H1 (cell line): Measurements from ENCODE around the gene ZIC1. TPM values are rescaled to one million over a fixed set of nuclear protein-coding genes. Genes with fewer than 3 reads are reported as not detected.
A peak's percentile ranks its signal among the peaks of the same experiment; 100 is the strongest.

Experiments
- CTCF ChIA-PET: fragments of 300-600 bp; sonication (Branson Sonifier 250); formaldehyde crosslinking; loops from one replicate; lab custom pipeline; 2021; ENCODE audit not compliant: partially characterized antibody; lab: Charles Lee
- POLR2A ChIA-PET: fragments of 300-600 bp; sonication (Branson Sonifier 250); formaldehyde crosslinking; loops from one replicate; lab custom pipeline; 2021; ENCODE audit warnings: inconsistent platforms; ENCODE audit not compliant: partially characterized antibody; lab: Charles Lee
- DNase-seq, 2 experiments: peaks; one replicate each; pipeline versions ENCODE4 v3.0.0 to v3.0.0-alpha.2; 2010 to 2022; ENCODE audit warnings: low spot score in 2 of 2, low read depth in 1 of 2, mixed read lengths in 1 of 2
- FAIRE-seq: peaks from 2 replicates; lab custom pipeline; 2011; peaks lifted over from hg19 to GRCh38; lab: Jason Lieb, UNC
- H2AFZ ChIP-seq: 2 replicates; pipeline ENCODE4 v1.8.1; 2012; ENCODE audit warnings: low read length, inconsistent platforms
- H2AK5ac ChIP-seq: 2 replicates; pipeline ENCODE4 v1.6.1; 2013; ENCODE audit warnings: low read depth, low read length
- H2BK120ac ChIP-seq: replicated peaks from 2 replicates; pipeline ENCODE3; 2013; ENCODE audit warnings: low read depth, low read length, inconsistent platforms
- H2BK12ac ChIP-seq: 2 replicates; pipeline ENCODE4 v1.6.1; 2013; ENCODE audit warnings: low read depth, low read length
- H2BK15ac ChIP-seq: 2 replicates; pipeline ENCODE4 v1.6.1; 2013; ENCODE audit warnings: low read length
- H2BK20ac ChIP-seq: 2 replicates; pipeline ENCODE4 v1.6.1; 2013; ENCODE audit warnings: low read length
- H2BK5ac ChIP-seq: 2 replicates; pipeline ENCODE4 v1.6.1; 2013; ENCODE audit warnings: low read depth, low read length
- H3K14ac ChIP-seq: 2 replicates; pipeline ENCODE4 v1.6.1; 2013; ENCODE audit warnings: inconsistent platforms; ENCODE audit not compliant: insufficient read length
- H3K18ac ChIP-seq: 2 replicates; pipeline ENCODE4 v1.6.1; 2013; ENCODE audit warnings: low read length; ENCODE audit errors: extremely low read depth
- H3K23ac ChIP-seq: 2 replicates; pipeline ENCODE4 v1.6.1; 2013; ENCODE audit warnings: inconsistent platforms; ENCODE audit not compliant: insufficient read length
- H3K23me2 ChIP-seq: 2 replicates; pipeline ENCODE4 v1.6.1; 2013; ENCODE audit warnings: low read depth, low read length
- H3K27ac ChIP-seq: 2 replicates; pipeline ENCODE4 v1.6.1; 2011; ENCODE audit warnings: low read depth, low read length, inconsistent platforms
- H3K27me3 ChIP-seq, 4 experiments: replicated peaks in 1 of 4; 1 replicate in 1 of 4; 2 replicates in 3 of 4; pipeline versions ENCODE4 v1.6.1 to v1.8.1; 2011 to 2013; ENCODE audit warnings: low read length in 3 of 4, mild to moderate bottlenecking in 3 of 4, inconsistent platforms in 2 of 4, mixed read lengths in 2 of 4, moderate library complexity in 1 of 4; ENCODE audit not compliant: control insufficient read depth in 3 of 4, insufficient read depth in 3 of 4; ENCODE audit errors: extremely low read depth in 1 of 4
- H3K36me3 ChIP-seq, 4 experiments: 2 replicates each; pipeline versions ENCODE4 v1.6.1 to v1.8.1; 2011 to 2013; ENCODE audit warnings: mild to moderate bottlenecking in 4 of 4, low read length in 3 of 4, moderate library complexity in 2 of 4, control low read depth in 1 of 4, inconsistent platforms in 1 of 4; ENCODE audit not compliant: insufficient read depth in 4 of 4, control insufficient read depth in 2 of 4
- H3K4ac ChIP-seq: replicated peaks from 2 replicates; pipeline ENCODE3; 2013; ENCODE audit warnings: low read length, low read depth, mixed read lengths, inconsistent platforms; ENCODE audit not compliant: insufficient read length
- H3K4me1 ChIP-seq, 4 experiments: replicated peaks in 1 of 4; 1 replicate in 1 of 4; 2 replicates in 3 of 4; pipeline versions ENCODE4 v1.6.1 to v1.8.1; 2011 to 2013; ENCODE audit warnings: low read length in 3 of 4, inconsistent platforms in 2 of 4, mixed read lengths in 1 of 4; ENCODE audit not compliant: insufficient read depth in 4 of 4, control insufficient read depth in 3 of 4
- H3K4me2 ChIP-seq, 2 experiments: 2 replicates each; pipeline versions ENCODE4 v1.6.1 to v1.8.1; 2011 to 2013; ENCODE audit warnings: low read depth in 2 of 2, low read length in 2 of 2, control low read depth in 1 of 2, inconsistent platforms in 1 of 2, mild to moderate bottlenecking in 1 of 2; ENCODE audit not compliant: insufficient read depth in 1 of 2
- H3K4me3 ChIP-seq, 4 experiments: fragments of 200-600, 300-600 bp in 1 of 4; sonication (generic), shearing (Covaris generic), sonication (Bioruptor Twin) in 1 of 4; 2 replicates each; pipeline versions ENCODE4 v1.5.1 to v1.8.1; 2011 to 2016; ENCODE audit warnings: low read length in 4 of 4, low read depth in 3 of 4, control low read depth in 2 of 4, inconsistent platforms in 2 of 4, mild to moderate bottlenecking in 2 of 4, mixed read lengths in 1 of 4, moderate library complexity in 1 of 4; ENCODE audit not compliant: insufficient read depth in 2 of 4; ENCODE audit errors: extremely low read depth in 1 of 4
- H3K56ac ChIP-seq: replicated peaks from 2 replicates; pipeline ENCODE3; 2013; ENCODE audit warnings: low read depth, mild to moderate bottlenecking, mixed read lengths, low read length, inconsistent platforms; ENCODE audit not compliant: insufficient read length
- H3K79me1 ChIP-seq: 2 replicates; pipeline ENCODE4 v1.6.1; 2013; ENCODE audit warnings: low read depth, low read length, control low read depth
- H3K79me2 ChIP-seq, 2 experiments: 2 replicates each; pipeline versions ENCODE4 v1.6.1 to v1.8.1; 2012 to 2013; ENCODE audit warnings: low read length in 2 of 2, mild to moderate bottlenecking in 2 of 2, inconsistent platforms in 1 of 2; ENCODE audit not compliant: insufficient read depth in 2 of 2, control insufficient read depth in 1 of 2
- H3K9ac ChIP-seq, 4 experiments: replicated peaks in 1 of 4; 1 replicate in 1 of 4; 2 replicates in 3 of 4; pipeline versions ENCODE4 v1.6.1 to v1.8.1; 2011 to 2013; ENCODE audit warnings: low read depth in 3 of 4, low read length in 3 of 4, control low read depth in 2 of 4, mild to moderate bottlenecking in 2 of 4, moderate library complexity in 2 of 4, inconsistent platforms in 1 of 4; ENCODE audit errors: extremely low read depth in 1 of 4
- H3K9me3 ChIP-seq, 2 experiments: 2 replicates each; pipeline versions ENCODE4 v1.6.1 to v1.8.1; 2012 to 2013; ENCODE audit warnings: mild to moderate bottlenecking in 2 of 2, moderate library complexity in 2 of 2, control low read depth in 1 of 2, inconsistent platforms in 1 of 2, low read depth in 1 of 2, low read length in 1 of 2, mixed read lengths in 1 of 2; ENCODE audit not compliant: insufficient read depth in 2 of 2
- H4K20me1 ChIP-seq, 2 experiments: replicated peaks in 1 of 2; 2 replicates each; pipeline versions ENCODE3 to v1.8.1; 2011 to 2013; ENCODE audit warnings: inconsistent platforms in 2 of 2, low read length in 2 of 2, mild to moderate bottlenecking in 1 of 2; ENCODE audit not compliant: insufficient read depth in 2 of 2, control insufficient read depth in 1 of 2
- H4K5ac ChIP-seq: 2 replicates; pipeline ENCODE4 v1.6.1; 2013; ENCODE audit warnings: low read length, low read depth, mixed read lengths, inconsistent platforms; ENCODE audit not compliant: insufficient read length
- H4K8ac ChIP-seq: 2 replicates; pipeline ENCODE4 v1.8.0; 2013; ENCODE audit warnings: mild to moderate bottlenecking, moderate library complexity, low read length, inconsistent platforms; ENCODE audit not compliant: insufficient read depth; ENCODE audit errors: extremely low read depth
- H4K91ac ChIP-seq: replicated peaks from 2 replicates; pipeline ENCODE3; 2013; ENCODE audit warnings: low read length, mixed read lengths, inconsistent platforms; ENCODE audit not compliant: insufficient read length
- ATF3 ChIP-seq: IDR thresholded peaks from 2 replicates; pipeline ENCODE4 v1.6.1; 2011; ENCODE audit warnings: low read depth, mild to moderate bottlenecking, low read length; ENCODE audit not compliant: insufficient read depth
- CTBP2 ChIP-seq: IDR thresholded peaks from 2 replicates; pipeline ENCODE4 v1.7.0; 2011; ENCODE audit warnings: borderline replicate concordance, mild to moderate bottlenecking, moderate library complexity, mixed read lengths, low read length; ENCODE audit not compliant: insufficient read depth, insufficient read length
- EP300 ChIP-seq, 2 experiments: IDR thresholded peaks; 1 replicate in 1 of 2; 2 replicates in 1 of 2; pipeline ENCODE4 v1.6.1; 2011 to 2012; ENCODE audit warnings: low read depth in 2 of 2, low read length in 2 of 2, mild to moderate bottlenecking in 2 of 2, borderline replicate concordance in 1 of 2, inconsistent platforms in 1 of 2, moderate library complexity in 1 of 2
- PHF8 ChIP-seq: fragments of 200-600 bp; sonication (generic); conservative IDR thresholded peaks from 2 replicates; pipeline ENCODE4 v1.7.1; 2012; ENCODE audit warnings: low read depth, mild to moderate bottlenecking, inconsistent platforms, low read length, moderate library complexity
- RNF2 ChIP-seq: fragments of 200-900, 300-1000 bp; sonication (generic); IDR thresholded peaks from 2 replicates; pipeline ENCODE4 v1.7.1; 2016; ENCODE audit warnings: borderline replicate concordance, low read depth, mild to moderate bottlenecking, antibody characterized with exemption, low read length; ENCODE audit not compliant: poor library complexity, severe bottlenecking; ENCODE audit errors: missing control alignments
- SIN3A ChIP-seq, 2 experiments: IDR thresholded peaks in 1 of 2; conservative IDR thresholded peaks in 1 of 2; 2 replicates each; pipeline ENCODE4 v1.6.1; 2011 to 2012; ENCODE audit warnings: low read length in 2 of 2, improper control_type of control experiment in 1 of 2, low read depth in 1 of 2, mild to moderate bottlenecking in 1 of 2
- SUZ12 ChIP-seq: fragments of 200-600 bp; sonication (generic); IDR thresholded peaks from 2 replicates; pipeline ENCODE4 v1.6.1; 2012; ENCODE audit warnings: mild to moderate bottlenecking, inconsistent platforms, low read length, moderate library complexity, mixed read lengths
- WGBS, 2 experiments: shearing (Covaris generic) in 1 of 2; methylation state at CpG; one replicate each; pipeline versions ENCODE4 v1.1.6 to v1.1.7; 2013 to 2015; ENCODE audit warnings: low lambda C conversion rate in 2 of 2, mixed read lengths in 2 of 2, inconsistent platforms in 1 of 2, low coverage in 1 of 2, missing lambda C conversion rate in 1 of 2; ENCODE audit not compliant: insufficient replicate concordance in 2 of 2, insufficient coverage in 1 of 2, insufficient read length in 1 of 2; ENCODE audit errors: extremely low coverage in 1 of 2, missing lambda C conversion rate in 1 of 2; 5-methylcytosine and 5-hydroxymethylcytosine counted together
- polyA plus RNA-seq, 7 experiments: library from polyadenylated mRNA; depleted of rRNA in 3 of 7; stranded (reverse) in 5 of 7; unstranded in 2 of 7; fragments of >200 nt in 5 of 7; fragments of 200-250 nt in 2 of 7; gene quantifications; 1 replicate in 5 of 7; 2 replicates in 1 of 7; 4 replicates in 1 of 7; pipeline versions ENCODE4 v1.2.1 to v1.2.3, GENCODE V29; 2011 to 2013; ENCODE audit warnings: missing spikeins in 2 of 7, mixed read lengths in 2 of 7
- total RNA-seq: library from RNA; stranded (reverse); fragmentation: NEBNext Ultra II Directional; extraction: Animal tissue kit (Norgen Biotek cat#: 25700); gene quantifications from 2 replicates; pipeline ENCODE4 v1.2.1, GENCODE V29; 2021

ZIC1 gene
- total and polyA plus RNA-seq, 2 of the 8 experiments (the other 6 are each of a cell fraction or from before 2014, with no cell fraction given): 0.80 to 2.2 TPM

- ChIA-PET POLR2A (interaction anchor here (1.2 to 2.8 kb wide), 4 partner anchors 10 to 41 kb away, joined by 3 to 8 read pairs (median 4); no protein-coding TSS in a partner anchor), CTCF (interaction anchor here (0.7 to 11.9 kb wide), 9 partner anchors 12 to 252 kb away, joined by 3 to 162 read pairs (median 6); no protein-coding TSS in a partner anchor)
- no peak overlapping the region for H3K56ac ChIP-seq
- no peak overlapping the region for H2AK5ac ChIP-seq
- peak overlapping the region in 1 of 4 experiments; percentile 28; a peak in 2 of 8 replicates for H3K4me3 ChIP-seq
- no peak overlapping the region for H2BK120ac ChIP-seq
- no peak overlapping the region for H3K14ac ChIP-seq
- H4K20me1 ChIP-seq: peaks cover 0 to 5% of the 10 kb centered on the region in 2 experiments
- H3K23ac ChIP-seq: no peak overlapping the region
- H3K79me1 ChIP-seq: no peaks in the 10 kb centered on the region
- WGBS, 2 experiments: 5% methylated on average over 17 of the region's 17 CpGs; no CpG with 5 or more reads in 1 of the 2 experiments
- FAIRE-seq (no peak), DNase-seq (peak in 1 of 2 experiments; percentile 49)
- no peak overlapping the region; the same call in 1 of the 2 replicates for H3K18ac ChIP-seq
- no peaks in the 10 kb centered on the region for H3K9me3 ChIP-seq
- H3K27ac ChIP-seq: no peak overlapping the region
- no peak overlapping the region for H4K91ac ChIP-seq
- no peak overlapping the region; the same call in 1 of the 2 replicates for H2BK12ac ChIP-seq
- no peak overlapping the region for H4K8ac ChIP-seq
- no peak overlapping the region for H2BK5ac ChIP-seq
- H3K23me2 ChIP-seq: peaks cover 4% of the 10 kb centered on the region
- no peaks in the 10 kb centered on the region for H3K79me2 ChIP-seq
- no peak overlapping the region for H3K9ac ChIP-seq
- H4K5ac ChIP-seq: no peak overlapping the region
- no peak overlapping the region for H2BK15ac ChIP-seq
- peaks cover 7 to 27% (median 20%) of the 10 kb centered on the region in 4 experiments for H3K4me1 ChIP-seq
- no peaks in the 10 kb centered on the region for H3K36me3 ChIP-seq
- H3K4me2 ChIP-seq: peak overlapping the region; percentile 45 to 63
- no peak overlapping the region; the same call in 1 of the 2 replicates for H2BK20ac ChIP-seq
- H3K27me3 ChIP-seq: peaks cover 81 to 98% (median 89%) of the 10 kb centered on the region in 4 experiments
- no peak overlapping the region for H2AFZ ChIP-seq
- no peak overlapping the region for H3K4ac ChIP-seq
- TF ChIP-seq ATF3 (no peak), EP300 (IDR thresholded peaks at IDR 0.05; ENCODE audit: borderline replicate concordance in 1 of 2, low read depth in 2 of 2, low read length in 2 of 2) (no peak), SIN3A (conservative IDR thresholded peaks at IDR 0.05 in 1 of 2, IDR thresholded peaks at IDR 0.05 in 1 of 2; ENCODE audit: low read depth in 1 of 2, low read length in 2 of 2) (no peak), PHF8 (no peak), CTBP2 (no peak), SUZ12 (peak; percentile 97), RNF2 (peak; percentile 88)
Observed at GRCh38 chr3:147372525-147373027, 36.6 kb upstream of the ZIC1 start.
